HG03575 (cell line): ENCODE data around the gene MAPK9.
"Not testable (repeated sequence)": the region's sequence is repeated elsewhere in the genome, so short reads cannot be mapped to it uniquely, and the experiment has no call there.

Experiments
- ATAC-seq: cut with Tn5 transposase; IDR thresholded peaks from one replicate; pipeline ENCODE4 v1.9.1; 2021; ENCODE audit not compliant: unreplicated experiment, insufficient number of reproducible peaks, low FRiP score; ENCODE audit errors: extremely low read depth

Gene MAPK9

DNA sequence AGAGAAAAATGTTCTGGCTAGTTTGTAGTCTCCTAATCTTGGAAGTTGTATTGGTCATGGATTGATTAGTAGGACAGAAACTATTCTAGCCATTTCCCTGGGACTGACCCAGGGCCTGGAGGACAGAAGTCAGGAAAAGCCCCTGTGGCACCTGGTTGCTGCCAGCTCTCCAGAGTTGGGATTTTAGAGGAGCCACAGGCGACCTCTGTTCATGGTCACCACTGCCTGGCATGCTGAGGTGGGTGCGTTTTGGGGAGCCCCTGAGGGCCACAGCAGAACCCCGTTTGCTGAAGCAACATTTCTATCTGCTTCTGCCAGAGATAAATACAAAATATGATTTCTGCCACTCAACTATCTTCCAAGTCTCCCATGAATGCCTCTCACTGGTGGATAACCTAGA lies 7.6 kb upstream of the MAPK9 start:
- ATAC-seq: no peak

DNA sequence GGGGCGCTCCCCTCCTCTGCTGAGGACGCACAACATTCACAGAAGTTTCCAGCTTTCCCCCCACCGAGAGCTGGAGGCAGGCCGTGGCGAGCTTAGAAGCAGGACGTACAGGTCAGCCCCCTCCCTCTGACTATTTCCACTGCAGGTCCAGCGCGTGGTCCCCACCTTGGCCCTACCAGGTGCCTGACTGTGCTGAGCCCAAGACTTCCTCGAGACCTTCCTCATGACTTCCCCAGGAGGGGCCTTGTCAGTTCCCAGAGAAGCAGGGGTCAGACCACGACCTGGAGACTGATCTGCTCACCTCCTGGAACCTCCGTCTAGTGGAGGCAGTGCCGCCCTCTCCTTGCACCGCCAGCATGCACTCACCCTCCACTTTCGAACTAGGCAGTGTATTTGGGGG lies 7.1 kb upstream of the MAPK9 start:
- not testable (repeated sequence) for ATAC-seq

DNA sequence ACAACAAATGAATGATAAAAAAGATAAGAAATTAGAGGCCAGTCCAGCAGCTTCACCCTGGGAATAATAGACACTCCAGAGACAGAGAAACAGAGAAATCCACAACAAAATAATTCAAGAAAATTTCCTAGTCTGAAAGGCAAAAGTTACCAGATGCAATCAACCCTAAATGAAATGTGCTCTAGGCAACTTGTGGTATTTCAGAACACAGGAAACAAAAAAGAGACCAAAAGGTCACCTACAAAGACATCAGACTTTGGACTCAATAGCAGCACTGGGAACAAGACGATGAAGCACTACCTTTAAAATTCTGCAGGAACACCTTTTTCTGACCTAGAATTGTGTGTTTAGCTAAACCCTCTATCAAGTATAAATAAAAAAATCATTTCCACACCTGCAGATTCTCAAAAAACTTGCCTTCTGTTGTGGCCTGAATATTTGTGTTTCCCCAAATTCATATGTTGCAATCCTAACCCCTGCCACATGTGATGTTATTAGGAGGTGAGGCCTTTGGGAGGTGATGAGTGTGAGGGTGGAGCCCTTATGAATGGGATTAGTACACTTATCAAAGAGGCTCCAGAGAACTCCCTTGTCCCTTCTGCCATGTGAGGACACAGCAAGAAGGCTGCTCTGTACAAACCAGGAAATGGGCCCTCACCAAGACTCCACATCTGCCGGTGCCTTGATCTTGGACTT lies 5.9 kb upstream of the MAPK9 start:
- ATAC-seq: no peak

DNA sequence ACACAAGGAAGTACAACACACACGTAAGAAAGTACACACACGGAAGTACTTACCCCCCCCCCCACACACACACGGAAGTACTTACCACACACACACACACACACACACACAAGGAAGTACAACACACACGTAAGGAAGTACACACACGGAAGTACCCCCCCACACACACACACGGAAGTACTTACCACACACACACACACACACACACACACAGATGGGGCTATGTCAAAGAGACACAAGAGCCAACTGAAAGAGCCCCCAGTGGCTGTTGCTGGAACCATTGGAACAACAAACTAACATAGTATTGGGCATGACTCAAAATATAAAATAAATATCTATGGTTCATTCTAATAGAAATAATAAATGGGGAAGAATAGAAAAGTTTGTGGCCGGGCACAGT lies 4.9 kb upstream of the MAPK9 start:
- no peak for ATAC-seq

DNA sequence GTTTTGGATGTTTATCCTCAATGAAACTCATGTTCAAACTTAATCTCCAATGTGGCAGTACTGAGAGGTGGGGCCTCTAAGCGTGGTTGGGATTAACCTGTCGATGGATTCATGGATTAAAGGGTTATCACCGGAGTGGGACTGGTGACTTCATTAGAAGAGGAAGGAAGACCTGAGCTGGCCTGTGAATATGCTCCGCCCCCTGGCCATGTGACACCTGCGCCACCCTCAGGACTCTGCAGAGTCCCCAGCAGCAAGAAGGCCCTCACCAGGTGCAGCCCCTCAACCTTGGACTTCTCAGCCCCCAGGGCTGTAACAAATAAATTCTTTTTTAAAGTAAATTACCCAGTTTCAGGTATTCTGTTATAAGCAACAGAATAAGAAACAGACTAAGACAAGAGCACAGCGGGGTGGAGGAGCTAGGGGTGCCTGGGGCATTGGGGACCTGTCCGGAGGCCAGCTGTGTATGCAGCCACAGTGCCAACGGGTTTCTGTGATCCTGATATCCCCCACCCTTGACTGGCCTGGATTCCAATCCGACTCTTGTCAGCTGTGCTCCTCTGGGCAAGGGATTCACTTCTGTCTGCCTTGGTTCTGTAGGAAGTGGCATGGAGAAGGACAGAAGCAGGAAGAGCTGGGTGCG lies 3.2 kb upstream of the MAPK9 start:
- ATAC-seq: no peak

DNA sequence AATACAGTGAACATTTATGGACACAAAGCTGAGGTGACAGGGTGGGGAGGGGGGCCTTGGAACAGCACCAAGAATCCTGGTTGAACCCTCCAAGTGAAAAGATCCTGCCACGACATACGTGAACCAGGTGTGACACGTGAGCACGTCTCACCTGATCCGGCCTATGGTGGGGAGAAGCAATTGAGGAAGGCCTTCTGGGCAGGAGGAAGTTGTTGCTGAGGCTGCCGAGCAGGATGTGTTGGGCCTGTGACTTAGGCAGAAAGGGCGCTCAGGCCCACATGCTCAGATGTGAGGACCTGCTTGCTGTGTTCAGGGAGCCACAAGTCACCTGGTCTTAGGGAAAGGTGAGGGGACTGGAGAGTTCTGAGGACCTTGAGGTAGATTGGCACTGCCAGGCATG lies 2.5 kb upstream of the MAPK9 start:
- no peak for ATAC-seq

DNA sequence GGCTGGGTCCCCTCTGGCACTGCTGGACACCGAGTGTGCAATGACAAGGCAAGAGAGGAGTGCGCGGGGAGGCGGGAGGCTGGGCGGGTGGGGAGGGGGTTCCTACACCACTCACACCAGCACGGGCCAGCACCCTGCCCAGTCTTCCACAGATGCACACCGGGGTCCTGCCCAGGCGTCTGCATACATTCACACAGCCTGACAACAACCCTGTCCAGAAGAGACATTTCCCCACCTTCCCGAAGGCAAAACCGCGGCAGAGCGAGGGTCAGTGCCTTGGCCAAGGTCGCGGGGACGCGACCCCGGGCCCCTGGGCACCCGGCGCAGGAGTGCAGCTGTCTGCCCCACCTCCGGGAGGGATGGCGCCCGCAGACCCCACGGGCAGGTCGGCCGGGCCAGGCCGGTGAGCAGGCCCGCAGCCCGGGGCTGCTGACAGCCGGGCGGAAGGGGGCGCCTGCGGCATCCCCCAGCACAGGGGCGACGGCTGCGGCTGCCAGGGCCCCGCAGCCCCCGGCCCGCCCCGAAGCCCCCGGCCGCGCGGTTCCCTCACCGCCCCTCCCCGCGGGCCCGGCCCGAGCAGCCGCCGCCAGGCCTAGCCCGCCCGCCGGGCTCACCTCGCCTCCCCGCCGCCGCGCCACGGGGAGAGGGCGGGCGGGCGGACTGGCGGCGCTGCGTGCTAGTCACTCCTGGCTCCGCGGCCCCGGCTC lies 496 bp downstream of the MAPK9 start:
- no peak for ATAC-seq

DNA sequence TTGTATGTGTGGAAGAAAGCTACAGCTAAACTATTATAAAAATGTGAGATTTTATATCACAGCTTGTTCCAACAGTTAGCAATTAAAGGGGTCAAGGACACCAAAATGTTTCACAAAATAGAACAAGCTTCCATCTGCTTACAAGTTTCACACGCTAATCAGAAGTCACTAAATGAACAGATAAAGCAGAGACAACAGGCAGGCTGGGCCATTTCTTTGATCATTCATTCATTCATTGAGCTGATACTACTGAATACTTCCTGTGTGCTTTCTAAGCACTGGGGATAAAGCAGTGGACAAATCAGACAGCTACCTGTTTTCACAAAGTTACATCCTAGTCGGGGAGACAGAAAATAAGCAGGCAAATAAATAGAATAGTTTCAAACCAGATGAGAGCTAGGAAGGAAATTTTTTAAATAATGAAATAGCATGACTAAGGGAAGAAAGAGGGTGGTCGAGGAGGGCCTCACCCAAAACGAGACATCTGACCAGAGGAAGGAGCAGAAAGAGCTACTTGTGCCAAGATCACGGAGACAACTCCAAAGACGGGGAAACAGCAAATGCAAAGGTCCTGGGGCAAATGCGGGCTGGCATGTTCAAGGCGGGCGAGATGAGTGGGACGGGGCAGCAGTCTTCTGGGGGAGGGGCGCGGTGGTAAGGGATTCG lies 1.2 kb downstream of the MAPK9 start:
- no peak for ATAC-seq

DNA sequence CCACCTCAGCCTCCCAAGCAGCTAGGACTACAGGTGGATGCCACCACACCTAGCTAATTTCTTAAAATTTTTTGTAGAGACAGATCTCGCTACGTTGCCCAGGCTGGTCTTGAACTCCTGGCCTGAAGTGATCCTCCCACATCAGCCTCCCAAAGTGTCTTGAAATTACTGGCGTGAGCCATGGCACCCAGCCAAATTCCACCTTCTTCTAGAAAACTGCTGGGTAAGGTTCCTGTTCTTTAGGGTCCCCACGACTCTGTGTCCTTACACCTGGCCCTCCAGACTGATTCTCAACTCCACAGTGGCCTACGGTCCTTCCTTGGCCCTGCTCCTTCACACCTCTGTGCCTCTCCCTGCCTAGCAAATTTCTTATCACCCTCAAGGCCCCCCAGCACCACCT lies 1.9 kb downstream of the MAPK9 start:
- ATAC-seq: no peak

DNA sequence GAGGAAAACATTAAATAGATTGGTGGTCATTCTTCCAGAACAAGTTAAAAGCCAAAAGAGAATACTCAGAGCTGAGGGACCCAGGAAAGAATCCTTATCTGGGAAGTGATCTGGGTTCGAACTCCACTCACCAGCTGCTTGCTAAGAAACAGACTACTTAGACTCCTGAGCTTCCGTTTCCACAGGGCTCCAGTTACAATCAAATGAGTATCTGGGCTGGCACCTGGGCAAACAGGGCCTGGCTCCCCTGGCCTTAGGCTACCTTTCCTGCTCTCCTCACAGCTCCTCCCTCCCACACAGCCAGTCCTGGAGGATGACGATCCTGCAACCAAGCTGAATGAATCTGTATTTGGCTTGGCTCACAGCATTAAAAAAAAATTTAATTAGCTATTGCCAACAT lies 2.5 kb downstream of the MAPK9 start:
- no peak for ATAC-seq

DNA sequence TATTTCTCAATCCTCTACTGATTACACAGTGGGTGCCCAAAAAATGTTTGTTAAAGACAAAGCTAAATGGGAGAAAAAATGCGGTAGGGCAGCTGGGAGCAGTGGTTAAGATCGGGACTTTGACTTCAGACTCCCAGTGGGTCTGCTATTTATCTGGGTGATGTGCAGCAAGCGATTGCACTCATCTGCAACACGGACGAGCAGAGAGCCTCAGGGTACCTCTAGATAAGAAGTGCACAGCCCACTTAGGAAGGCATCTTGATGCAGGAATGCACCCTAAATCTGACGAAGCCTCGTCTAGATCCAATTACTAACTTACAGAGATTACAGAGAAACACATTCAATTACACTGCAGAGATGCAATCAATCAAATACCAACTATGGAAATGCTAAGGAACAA lies 4.0 kb downstream of the MAPK9 start:
- ATAC-seq: no peak

DNA sequence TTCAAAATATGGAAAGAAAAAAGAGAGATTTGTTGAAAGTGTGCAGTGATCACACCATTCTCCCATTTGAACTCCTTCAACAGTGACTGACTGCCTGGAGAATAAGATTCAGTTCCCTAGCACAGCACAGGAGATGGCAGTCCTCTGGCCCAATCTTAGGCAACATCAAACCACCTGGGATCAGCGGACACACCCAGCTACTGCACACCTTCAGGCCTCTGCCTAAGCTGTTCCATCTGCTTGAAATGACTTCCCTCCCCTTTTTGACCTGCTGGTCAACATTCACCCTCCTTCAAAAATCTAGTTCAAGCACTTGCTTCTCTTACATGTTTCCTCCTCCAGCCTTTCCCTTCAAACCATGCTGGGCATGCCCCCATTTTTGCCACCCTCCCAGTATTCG lies 4.5 kb downstream of the MAPK9 start:
- no peak for ATAC-seq

DNA sequence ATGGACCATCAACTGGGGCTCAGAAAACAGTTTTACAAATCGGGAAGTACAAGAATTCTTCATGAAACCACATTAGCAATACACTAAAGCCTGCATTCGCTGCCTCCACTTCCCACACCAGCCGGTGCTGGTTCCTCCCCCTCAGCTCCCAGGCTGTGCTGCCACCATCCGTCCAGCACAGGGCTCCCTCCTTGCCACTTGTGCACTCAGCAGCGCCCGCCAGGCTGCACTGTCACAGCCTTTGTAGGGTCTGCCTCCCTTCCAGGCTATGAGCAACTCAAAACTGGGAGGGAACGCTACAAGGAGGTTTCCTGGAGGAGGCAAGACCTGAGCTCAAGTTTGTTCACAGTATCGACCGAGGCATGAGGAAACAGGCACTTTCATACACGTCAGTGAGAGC lies 7.7 kb downstream of the MAPK9 start:
- ATAC-seq: no peak

DNA sequence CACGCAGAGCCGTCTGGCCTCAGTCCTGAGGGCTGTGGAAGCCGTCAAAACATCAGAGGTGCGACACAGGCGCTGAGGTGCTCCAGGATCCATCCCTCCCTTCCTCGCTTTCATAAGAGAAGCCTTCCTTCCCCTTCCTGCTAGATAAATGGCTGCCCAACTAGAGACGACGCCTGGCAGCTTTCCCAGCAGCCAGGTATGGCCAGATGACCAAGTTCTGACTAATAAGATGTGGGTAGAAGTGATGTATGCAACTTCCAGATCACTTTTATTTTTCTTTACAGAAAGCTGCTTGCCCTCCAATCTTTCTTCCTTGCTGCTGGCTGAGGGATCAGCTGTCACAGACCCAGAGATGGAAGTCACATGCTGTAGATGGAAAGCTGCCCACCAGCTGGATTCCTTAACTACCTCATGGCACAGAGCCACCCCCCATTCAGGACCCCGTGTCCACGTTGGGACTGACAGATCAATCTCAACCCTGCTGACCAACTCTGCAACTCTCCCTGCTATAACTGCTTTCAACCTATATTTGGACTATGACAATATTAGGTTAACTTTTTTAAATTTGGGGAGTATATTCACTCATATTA lies 8.8 kb downstream of the MAPK9 start:
- ATAC-seq: no peak

DNA sequence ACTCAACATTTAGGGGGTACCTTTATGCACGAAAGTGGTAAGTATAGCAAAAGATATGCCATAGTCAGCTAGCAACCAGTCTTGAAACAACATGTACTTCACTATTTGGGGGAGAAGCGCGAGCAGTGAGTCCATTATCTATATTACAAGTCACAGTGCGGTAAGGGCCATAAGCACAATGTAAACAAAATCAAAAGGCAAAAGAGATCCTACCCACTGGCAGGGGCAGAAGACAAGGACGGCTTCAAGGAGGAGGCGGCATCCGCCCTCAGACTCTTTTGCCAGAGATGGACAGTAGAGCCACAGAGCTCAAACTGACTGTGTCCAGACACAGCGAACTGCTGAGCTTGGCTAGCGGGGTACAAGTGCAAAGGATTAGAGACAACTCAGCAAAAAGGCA lies 9.6 kb downstream of the MAPK9 start:
- no peak for ATAC-seq

DNA sequence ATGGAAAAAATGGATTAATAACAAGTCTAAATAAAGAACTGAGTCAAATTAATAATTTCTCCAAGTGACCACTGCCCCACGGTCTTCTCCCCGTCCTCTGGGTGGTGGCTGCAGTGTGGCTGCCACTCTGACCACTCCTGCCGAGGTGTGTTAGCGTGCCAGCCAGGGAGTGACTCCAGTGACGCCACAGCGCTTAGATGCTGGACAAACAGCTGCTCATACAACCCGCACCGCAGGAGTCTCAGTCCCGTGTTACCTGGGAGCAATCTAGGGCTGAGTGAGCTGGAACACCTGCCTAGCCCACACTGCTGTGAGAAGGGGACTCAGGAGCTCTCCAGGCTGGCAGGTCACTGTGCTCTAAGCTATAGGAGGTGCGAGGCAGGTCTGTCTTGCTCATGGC lies 10.2 kb downstream of the MAPK9 start:
- ATAC-seq: no peak

DNA sequence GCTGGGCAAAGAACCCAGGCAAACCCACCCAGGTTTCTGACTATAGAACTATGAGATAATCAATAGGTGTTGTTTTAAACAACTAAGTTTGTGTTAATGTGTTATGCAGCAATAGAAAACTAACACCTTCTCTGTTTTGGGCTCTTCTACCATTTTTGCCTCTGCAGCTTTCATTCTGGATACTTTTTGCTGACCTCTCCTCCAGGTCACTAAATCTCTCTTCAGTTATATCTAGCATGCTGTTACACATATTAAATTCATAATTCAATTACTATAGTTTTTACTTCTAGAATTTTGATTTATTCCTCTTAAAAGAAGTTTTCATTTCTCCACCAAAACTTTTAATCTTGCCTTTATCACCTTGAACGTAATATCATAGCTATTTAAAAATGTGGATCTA lies 17.2 kb downstream of the MAPK9 start:
- ATAC-seq: no peak

DNA sequence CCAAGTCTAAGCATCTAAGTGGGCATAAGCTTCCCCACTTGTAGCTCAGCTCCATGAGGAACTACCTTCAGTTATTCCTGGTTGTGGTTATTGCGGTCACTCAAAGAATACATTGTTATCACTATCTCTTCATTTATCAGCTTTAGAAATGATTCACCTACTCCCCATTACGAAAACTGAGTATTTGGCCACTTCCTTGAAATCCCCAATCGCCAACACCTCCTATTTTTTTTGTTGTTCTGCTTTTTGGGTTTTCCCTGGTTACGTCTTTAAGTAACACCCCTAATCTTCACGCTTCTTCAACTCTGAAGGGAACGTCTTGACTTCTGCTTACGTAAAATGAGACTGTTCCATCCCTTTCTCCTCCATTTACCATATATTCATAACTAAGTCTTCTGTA lies 20.7 kb downstream of the MAPK9 start:
- no peak for ATAC-seq

DNA sequence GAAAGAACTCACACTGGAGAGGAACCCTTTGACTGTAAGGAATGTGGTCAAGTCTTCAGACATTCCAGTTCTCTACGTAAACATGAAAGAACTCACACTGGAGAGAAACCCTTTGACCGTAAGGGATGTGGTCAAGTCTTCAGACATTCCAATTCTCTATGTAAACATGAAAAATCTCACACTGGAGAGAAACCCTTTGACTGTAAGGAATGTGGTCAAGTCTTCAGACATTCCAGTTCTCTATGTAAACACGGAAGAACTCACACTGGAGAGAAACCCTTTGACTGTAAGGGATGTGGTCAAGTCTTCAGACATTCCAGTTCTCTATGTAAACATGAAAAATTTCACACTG lies 32.6 kb downstream of the MAPK9 start:
- ATAC-seq: no peak
